ENCODE data around the gene FNDC3B. TPM values are rescaled to one million over a fixed set of nuclear protein-coding genes. Genes with fewer than 3 reads are reported as not detected.

The FNDC3B gene
- total RNA-seq, 1 donor from 2014 or later: 68.5 TPM

GRCh38 chr3:172098698-172099494 is 59.5 kb downstream of the FNDC3B start:
- TF ChIP-seq CTCF (IDR thresholded peaks at IDR 0.05): no peak
- TF ChIP-seq POLR2AphosphoS5 (IDR thresholded peaks at IDR 0.05; ENCODE audit: insufficient read depth in 1 of 2, low read depth in 1 of 2): no peak
- no peak for TF ChIP-seq POLR2A (IDR thresholded peaks at IDR 0.05)
- H3K9me3 ChIP-seq: no peaks in the 10 kb centered on the region
- intact Hi-C loops (cut with DNase I): no loop called here
- H3K27ac ChIP-seq: no peak overlapping the region
- H3K4me3 ChIP-seq: no peak overlapping the region
- no peak for DNase-seq (ENCODE audit: extremely low spot score in 2 of 2)
- no peaks in the 10 kb centered on the region for H3K27me3 ChIP-seq
- H3K4me1 ChIP-seq: peaks cover 53% of the 10 kb centered on the region
- H3K36me3 ChIP-seq: no peaks in the 10 kb centered on the region

- H3K27ac ChIP-seq: no peak overlapping the region
- TF ChIP-seq POLR2AphosphoS5 (IDR thresholded peaks at IDR 0.05; ENCODE audit: insufficient read depth in 1 of 2, low read depth in 1 of 2) (no peak), POLR2A (IDR thresholded peaks at IDR 0.05) (no peak), CTCF (IDR thresholded peaks at IDR 0.05) (no peak)
- H3K4me3 ChIP-seq: no peak overlapping the region
- H3K27me3 ChIP-seq: no peaks in the 10 kb centered on the region
- DNase-seq (ENCODE audit: extremely low spot score in 2 of 2): no peak
- peaks cover 58% of the 10 kb centered on the region for H3K4me1 ChIP-seq
- H3K36me3 ChIP-seq: no peaks in the 10 kb centered on the region
- no peaks in the 10 kb centered on the region for H3K9me3 ChIP-seq
- intact Hi-C loops (cut with DNase I): no loop called here
Observed at GRCh38 chr3:172099495-172099808, 60.1 kb downstream of the FNDC3B start.

GRCh38 chr3:172100482-172100881 is 61.1 kb downstream of the FNDC3B start:
- TF ChIP-seq CTCF (IDR thresholded peaks at IDR 0.05) (no peak), POLR2AphosphoS5 (IDR thresholded peaks at IDR 0.05; ENCODE audit: insufficient read depth in 1 of 2, low read depth in 1 of 2) (no peak)
- no peaks in the 10 kb centered on the region for H3K9me3 ChIP-seq
- no peaks in the 10 kb centered on the region for H3K36me3 ChIP-seq
- no peak for DNase-seq (ENCODE audit: extremely low spot score in 2 of 2)
- H3K4me1 ChIP-seq: peaks cover 68% of the 10 kb centered on the region
- H3K27ac ChIP-seq: no peak overlapping the region
- no peaks in the 10 kb centered on the region for H3K27me3 ChIP-seq
- H3K4me3 ChIP-seq: no peak overlapping the region
- intact Hi-C loops (cut with DNase I): no loop called here

- intact Hi-C loops (cut with DNase I): no loop called here
Observed at GRCh38 chr3:172101107-172101506, 61.7 kb downstream of the FNDC3B start.

More at GRCh38 chr3:172101107-172101506, 61.7 kb downstream of the FNDC3B start:
- TF ChIP-seq POLR2A (IDR thresholded peaks at IDR 0.05) (no peak), POLR2AphosphoS5 (IDR thresholded peaks at IDR 0.05; ENCODE audit: insufficient read depth in 1 of 2, low read depth in 1 of 2) (no peak), CTCF (IDR thresholded peaks at IDR 0.05) (no peak)
- no peak for DNase-seq (ENCODE audit: extremely low spot score in 2 of 2)
- no peaks in the 10 kb centered on the region for H3K27me3 ChIP-seq
- no peaks in the 10 kb centered on the region for H3K36me3 ChIP-seq
- peaks cover 73% of the 10 kb centered on the region for H3K4me1 ChIP-seq
- no peak overlapping the region for H3K27ac ChIP-seq
- H3K9me3 ChIP-seq: no peaks in the 10 kb centered on the region
- no peak overlapping the region for H3K4me3 ChIP-seq

All from vagina (tissue), 2 donors.